IMR-90 (cell line): ENCODE measurements around the gene RASSF8. TPM values are rescaled to one million over a fixed set of nuclear protein-coding genes. Genes with fewer than 3 reads are reported as not detected.
A peak's percentile ranks its signal among the peaks of the same experiment; 100 is the strongest.

Experiments
- ATAC-seq: fragments of 200-7000 bp; cut with Tn5 transposase; 2 replicates; pipeline ENCODE4 v1.9.1; 2020; ENCODE audit warnings: low read depth, mild to moderate bottlenecking, moderate library complexity
- BruUV-seq: library from RNA; stranded (reverse); fragments of 400-500 nt; replicated peaks from 2 replicates; lab custom pipeline; 2021; lab: Mats Ljungman, UMichigan
- CTCF ChIA-PET: fragments of 300-600 bp; formaldehyde crosslinking; extraction: SDS; loops from one replicate; lab custom pipeline; 2021; ENCODE audit warnings: antibody characterized with exemption; lab: Yijun Ruan, JAX
- POLR2A ChIA-PET: fragments of 300-600 bp; sonication (Branson Sonifier 250); formaldehyde crosslinking; loops from one replicate; lab custom pipeline; 2022; ENCODE audit warnings: antibody characterized with exemption; ENCODE audit not compliant: unreplicated experiment; lab: Charles Lee
- DNase-seq: peaks from one replicate; pipeline ENCODE4 v3.0.0; 2013
- H2AFZ ChIP-seq: replicated peaks from 2 replicates; pipeline ENCODE3; 2013; ENCODE audit warnings: low read length, mild to moderate bottlenecking; ENCODE audit not compliant: poor library complexity
- H2AK5ac ChIP-seq: 2 replicates; pipeline ENCODE4 v1.6.1; 2013; ENCODE audit warnings: low read depth, low read length, inconsistent platforms
- H2AK9ac ChIP-seq: replicated peaks from 2 replicates; pipeline ENCODE3; 2013; ENCODE audit warnings: mild to moderate bottlenecking, low read depth, low read length, moderate library complexity; ENCODE audit not compliant: poor library complexity
- H2BK120ac ChIP-seq: 2 replicates; pipeline ENCODE4 v1.6.1; 2013; ENCODE audit warnings: low read depth, low read length, inconsistent platforms
- H2BK15ac ChIP-seq: 3 replicates; pipeline ENCODE4 v1.6.1; 2013; ENCODE audit warnings: low read depth, low read length, inconsistent platforms
- H2BK20ac ChIP-seq: 2 replicates; pipeline ENCODE4 v1.6.1; 2013; ENCODE audit warnings: low read depth, mild to moderate bottlenecking, inconsistent platforms, low read length, moderate library complexity
- H2BK5ac ChIP-seq: 2 replicates; pipeline ENCODE4 v1.6.1; 2013; ENCODE audit warnings: mild to moderate bottlenecking, low read depth, low read length, inconsistent platforms; ENCODE audit not compliant: poor library complexity, severe bottlenecking
- H3K14ac ChIP-seq: replicated peaks from 2 replicates; pipeline ENCODE4 v1.6.1; 2013; ENCODE audit warnings: low read depth, low read length, inconsistent platforms
- H3K18ac ChIP-seq: 2 replicates; pipeline ENCODE4 v1.6.1; 2013; ENCODE audit warnings: low read depth, low read length, control low read depth
- H3K23ac ChIP-seq: 2 replicates; pipeline ENCODE4 v1.6.1; 2013; ENCODE audit warnings: low read depth, low read length, inconsistent platforms
- H3K27ac ChIP-seq: 2 replicates; pipeline ENCODE4 v1.5.1; 2013; ENCODE audit warnings: mild to moderate bottlenecking, control low read depth, low read length; ENCODE audit not compliant: insufficient read depth
- H3K27me3 ChIP-seq: 2 replicates; pipeline ENCODE4 v1.6.1; 2013; ENCODE audit warnings: low read length; ENCODE audit not compliant: control insufficient read depth, insufficient read depth
- H3K36me3 ChIP-seq: 2 replicates; pipeline ENCODE4 v1.6.1; 2013; ENCODE audit warnings: low read length, mixed read lengths; ENCODE audit not compliant: control insufficient read depth, insufficient read depth
- H3K4ac ChIP-seq: 2 replicates; pipeline ENCODE4 v1.6.1; 2013; ENCODE audit warnings: low read depth, low read length, inconsistent platforms
- H3K4me1 ChIP-seq: 2 replicates; pipeline ENCODE4 v1.6.1; 2013; ENCODE audit warnings: low read length, mixed read lengths; ENCODE audit not compliant: control insufficient read depth, insufficient read depth
- H3K4me2 ChIP-seq: 2 replicates; pipeline ENCODE4 v1.6.1; 2013; ENCODE audit warnings: low read depth, mild to moderate bottlenecking, control low read depth, low read length, moderate library complexity
- H3K4me3 ChIP-seq: 2 replicates; pipeline ENCODE4 v1.5.1; 2013; ENCODE audit warnings: low read depth, mild to moderate bottlenecking, control low read depth, low read length, moderate library complexity; ENCODE audit not compliant: insufficient read depth
- H3K56ac ChIP-seq: 2 replicates; pipeline ENCODE4 v1.6.1; 2013; ENCODE audit warnings: low read length, inconsistent platforms; ENCODE audit not compliant: insufficient read depth; ENCODE audit errors: extremely low read depth
- H3K79me1 ChIP-seq, 2 experiments: 2 replicates each; pipeline ENCODE4 v1.6.1; 2013; ENCODE audit warnings: low read length in 2 of 2, inconsistent platforms in 1 of 2, low read depth in 1 of 2
- H3K9ac ChIP-seq: 2 replicates; pipeline ENCODE4 v1.6.1; 2013; ENCODE audit warnings: low read depth, low read length, control low read depth
- H3K9me1 ChIP-seq: 2 replicates; pipeline ENCODE4 v1.6.1; 2013; ENCODE audit warnings: low read length, inconsistent platforms; ENCODE audit not compliant: insufficient read depth
- H3K9me3 ChIP-seq: 2 replicates; pipeline ENCODE4 v1.6.1; 2013; ENCODE audit warnings: low read length; ENCODE audit not compliant: control insufficient read depth, insufficient read depth
- H4K20me1 ChIP-seq: 2 replicates; pipeline ENCODE4 v1.6.1; 2013; ENCODE audit warnings: low read length, inconsistent platforms; ENCODE audit not compliant: insufficient read depth
- H4K5ac ChIP-seq: 2 replicates; pipeline ENCODE4 v1.6.1; 2013; ENCODE audit warnings: mild to moderate bottlenecking, low read depth, low read length, control low read depth
- H4K8ac ChIP-seq, 2 experiments: 2 replicates each; pipeline ENCODE4 v1.6.1; 2013; ENCODE audit warnings: low read depth in 2 of 2, low read length in 2 of 2, control low read depth in 1 of 2, inconsistent platforms in 1 of 2
- H4K91ac ChIP-seq: 2 replicates; pipeline ENCODE4 v1.6.1; 2013; ENCODE audit warnings: low read depth, low read length, inconsistent platforms; ENCODE audit not compliant: insufficient read depth
- FOS ChIP-seq: fragments of 150-350 bp; IDR thresholded peaks from 2 replicates; pipeline ENCODE4 v1.6.1; 2016; ENCODE audit warnings: low read depth, low read length
- MAZ ChIP-seq: IDR thresholded peaks from 2 replicates; pipeline ENCODE4 v1.6.1; 2012; ENCODE audit warnings: low read depth, mild to moderate bottlenecking, low read length, improper control_type of control experiment, moderate library complexity, borderline replicate concordance
- NFE2L2 ChIP-seq: fragments of 150-350 bp; IDR thresholded peaks from 2 replicates; pipeline ENCODE4 v1.6.1; 2016; ENCODE audit warnings: low read depth, mild to moderate bottlenecking, low read length
- RAD21 ChIP-seq: IDR thresholded peaks from 2 replicates; pipeline ENCODE4 v1.6.1; 2012; ENCODE audit warnings: low read length, improper control_type of control experiment
- SMC3 ChIP-seq: fragments of 150-350 bp; IDR thresholded peaks from 2 replicates; pipeline ENCODE4 v1.6.1; 2016; ENCODE audit warnings: low read depth, mild to moderate bottlenecking, antibody characterized with exemption, low read length, moderate library complexity
- WGBS, 2 experiments: methylation state at CpG; one replicate each; pipeline versions ENCODE4 v1.1.5 to v1.1.7; 2013; ENCODE audit warnings: missing lambda C conversion rate in 2 of 2; ENCODE audit not compliant: insufficient read length in 1 of 2; ENCODE audit errors: extremely low coverage in 2 of 2; 5-methylcytosine and 5-hydroxymethylcytosine counted together
- dilution Hi-C: fragments of 300-500 bp; cut with HindIII; formaldehyde crosslinking; loops from one replicate; pipeline ENCODE4 v1.14.3; 2018; ENCODE audit warnings: low sequenced_read_pairs; ENCODE audit not compliant: unreplicated experiment
- in situ Hi-C: fragments of 300-500 bp; cut with MboI; formaldehyde crosslinking; loops from 3 replicates; pipeline ENCODE4 v1.14.3; 2019; ENCODE audit warnings: low sequenced_read_pairs, inconsistent platforms, mixed read lengths
- intact Hi-C: fragments of 100-400 bp; cut with micrococcal nuclease; formaldehyde crosslinking; loops from 2 replicates; pipeline ENCODE4 v1.10.0; 2022
- polyA plus RNA-seq, 3 experiments: library from polyadenylated mRNA; depleted of rRNA; stranded (reverse); fragments of >200 nt; gene quantifications; 2 replicates each; pipeline ENCODE4 v1.2.3, GENCODE V29; 2012; ENCODE audit warnings: low replicate concordance in 1 of 3
- total RNA-seq: library from RNA; depleted of rRNA; stranded (reverse); fragments of >200 nt; gene quantifications from 2 replicates; pipeline ENCODE4 v1.2.3, GENCODE V29; 2012
- TF ChIP-seq, protein P1 (sequence below): conservative IDR thresholded peaks from 2 replicates; pipeline ENCODE4 v1.5.1; 2012; ENCODE audit warnings: mild to moderate bottlenecking, low read depth, low read length, improper control_type of control experiment
- TF ChIP-seq, protein P2 (sequence below): fragments of 150-350 bp; IDR thresholded peaks from 2 replicates; pipeline ENCODE4 v1.6.1; 2017; ENCODE audit warnings: mild to moderate bottlenecking, antibody characterized with exemption, low read length, low read depth

The RASSF8 gene
- total and polyA plus RNA-seq, 2 of the 4 experiments (the other 2 are of a cell fraction) = 10.8 to 50.5 TPM

DNA sequence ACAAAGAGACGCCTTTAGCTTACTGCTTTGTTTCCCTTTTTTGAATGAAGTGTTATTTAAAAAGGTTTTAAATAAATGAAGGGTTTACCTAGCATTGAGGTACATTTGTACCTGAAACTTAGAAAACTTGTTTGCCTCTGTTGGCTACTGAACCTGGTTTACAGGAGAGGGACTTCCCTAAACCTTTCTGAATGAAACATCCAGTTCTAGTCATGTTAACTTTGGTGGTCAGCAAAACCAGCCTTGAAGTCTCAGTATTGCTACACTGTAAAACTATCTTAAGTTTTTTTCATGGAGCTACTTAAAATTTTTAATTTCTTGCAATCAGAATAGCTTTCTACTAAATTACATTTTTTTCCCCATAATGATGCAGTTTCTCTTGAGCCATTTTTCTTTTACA, 38.2 kb downstream of the RASSF8 start:
- Histone ChIP-seq H4K20me1 (peaks cover 28% of the 10 kb centered on the region), H3K9ac (no peak overlapping the region), H3K27me3 (no peaks in the 10 kb centered on the region), H3K4ac (no peak overlapping the region; the same call in 1 of the 2 replicates), H3K27ac (no peak overlapping the region), H3K4me3 (no peak overlapping the region), H3K14ac (no peak overlapping the region), H2BK15ac (no peak overlapping the region), H3K4me2 (no peak overlapping the region), H3K18ac (peak overlapping the region; percentile 70; the same call in 1 of the 2 replicates), H3K4me1 (peaks cover 16% of the 10 kb centered on the region), H4K91ac (no peak overlapping the region), H2AFZ (no peak overlapping the region), H4K5ac (no peak overlapping the region), H2AK5ac (no peak overlapping the region), H3K79me1 (peaks cover 22 to 72% of the 10 kb centered on the region in 2 experiments), H2BK120ac (peak overlapping the region; percentile 64; the same call in 1 of the 2 replicates), H2AK9ac (no peak overlapping the region), H2BK5ac (peak overlapping the region; percentile 74), H4K8ac (peak overlapping the region in 1 of 2 experiments; percentile 6; a peak in 2 of 4 replicates), H3K9me3 (no peaks in the 10 kb centered on the region), H3K36me3 (no peaks in the 10 kb centered on the region; the same call in 1 of the 2 replicates), H3K23ac (no peak overlapping the region), H2BK20ac (peak overlapping the region; percentile 57; the same call in 1 of the 2 replicates), H3K9me1 (peaks cover 17% of the 10 kb centered on the region), H3K56ac (no peak overlapping the region)
- dilution Hi-C loops (no loop called here), in situ Hi-C loops (no loop called here), intact Hi-C loops (no loop called here)
- no peak for TF ChIP-seq FOS
- TF ChIP-seq RAD21 = no peak
- TF ChIP-seq, protein P1, sequence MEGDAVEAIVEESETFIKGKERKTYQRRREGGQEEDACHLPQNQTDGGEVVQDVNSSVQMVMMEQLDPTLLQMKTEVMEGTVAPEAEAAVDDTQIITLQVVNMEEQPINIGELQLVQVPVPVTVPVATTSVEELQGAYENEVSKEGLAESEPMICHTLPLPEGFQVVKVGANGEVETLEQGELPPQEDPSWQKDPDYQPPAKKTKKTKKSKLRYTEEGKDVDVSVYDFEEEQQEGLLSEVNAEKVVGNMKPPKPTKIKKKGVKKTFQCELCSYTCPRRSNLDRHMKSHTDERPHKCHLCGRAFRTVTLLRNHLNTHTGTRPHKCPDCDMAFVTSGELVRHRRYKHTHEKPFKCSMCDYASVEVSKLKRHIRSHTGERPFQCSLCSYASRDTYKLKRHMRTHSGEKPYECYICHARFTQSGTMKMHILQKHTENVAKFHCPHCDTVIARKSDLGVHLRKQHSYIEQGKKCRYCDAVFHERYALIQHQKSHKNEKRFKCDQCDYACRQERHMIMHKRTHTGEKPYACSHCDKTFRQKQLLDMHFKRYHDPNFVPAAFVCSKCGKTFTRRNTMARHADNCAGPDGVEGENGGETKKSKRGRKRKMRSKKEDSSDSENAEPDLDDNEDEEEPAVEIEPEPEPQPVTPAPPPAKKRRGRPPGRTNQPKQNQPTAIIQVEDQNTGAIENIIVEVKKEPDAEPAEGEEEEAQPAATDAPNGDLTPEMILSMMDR = no peak
- no peak for TF ChIP-seq SMC3
- TF ChIP-seq NFE2L2 = no peak
- TF ChIP-seq, protein P2, sequence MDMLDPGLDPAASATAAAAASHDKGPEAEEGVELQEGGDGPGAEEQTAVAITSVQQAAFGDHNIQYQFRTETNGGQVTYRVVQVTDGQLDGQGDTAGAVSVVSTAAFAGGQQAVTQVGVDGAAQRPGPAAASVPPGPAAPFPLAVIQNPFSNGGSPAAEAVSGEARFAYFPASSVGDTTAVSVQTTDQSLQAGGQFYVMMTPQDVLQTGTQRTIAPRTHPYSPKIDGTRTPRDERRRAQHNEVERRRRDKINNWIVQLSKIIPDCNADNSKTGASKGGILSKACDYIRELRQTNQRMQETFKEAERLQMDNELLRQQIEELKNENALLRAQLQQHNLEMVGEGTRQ = no peak
- no peak for TF ChIP-seq MAZ
- WGBS, 2 experiments = no CpG with 5 or more reads among the region's 1 CpG
- BruUV-seq = no TSS peak
- ChIA-PET CTCF (interaction anchor here (0.5 to 1.2 kb wide), 2 partner anchors 33 to 79 kb away, joined by 3 to 4 read pairs; no protein-coding TSS in a partner anchor), POLR2A (no interaction called here)
- no peak for ATAC-seq
- DNase-seq = no peak
